ENCODE measurements around the gene SAFB.

DNA sequence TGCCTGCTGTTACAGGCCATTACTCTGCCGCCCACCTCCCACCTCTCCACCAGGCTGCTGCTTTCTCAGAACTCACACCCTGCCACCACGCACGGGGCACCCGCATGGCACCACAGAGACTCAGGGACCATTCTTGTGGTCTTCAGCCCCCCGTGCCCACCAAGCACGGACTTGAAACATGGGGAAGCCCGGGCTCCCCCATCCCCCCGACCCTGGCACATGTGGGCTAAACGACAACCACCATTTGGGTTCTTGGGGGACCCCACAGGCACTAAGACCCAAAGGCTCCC, 32.1 kb upstream of the SAFB start:
- TF ChIP-seq, protein P1, sequence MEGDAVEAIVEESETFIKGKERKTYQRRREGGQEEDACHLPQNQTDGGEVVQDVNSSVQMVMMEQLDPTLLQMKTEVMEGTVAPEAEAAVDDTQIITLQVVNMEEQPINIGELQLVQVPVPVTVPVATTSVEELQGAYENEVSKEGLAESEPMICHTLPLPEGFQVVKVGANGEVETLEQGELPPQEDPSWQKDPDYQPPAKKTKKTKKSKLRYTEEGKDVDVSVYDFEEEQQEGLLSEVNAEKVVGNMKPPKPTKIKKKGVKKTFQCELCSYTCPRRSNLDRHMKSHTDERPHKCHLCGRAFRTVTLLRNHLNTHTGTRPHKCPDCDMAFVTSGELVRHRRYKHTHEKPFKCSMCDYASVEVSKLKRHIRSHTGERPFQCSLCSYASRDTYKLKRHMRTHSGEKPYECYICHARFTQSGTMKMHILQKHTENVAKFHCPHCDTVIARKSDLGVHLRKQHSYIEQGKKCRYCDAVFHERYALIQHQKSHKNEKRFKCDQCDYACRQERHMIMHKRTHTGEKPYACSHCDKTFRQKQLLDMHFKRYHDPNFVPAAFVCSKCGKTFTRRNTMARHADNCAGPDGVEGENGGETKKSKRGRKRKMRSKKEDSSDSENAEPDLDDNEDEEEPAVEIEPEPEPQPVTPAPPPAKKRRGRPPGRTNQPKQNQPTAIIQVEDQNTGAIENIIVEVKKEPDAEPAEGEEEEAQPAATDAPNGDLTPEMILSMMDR (IDR thresholded peaks at IDR 0.05), result no peak
- TF ChIP-seq POLR2A (IDR thresholded peaks at IDR 0.05), result no peak

Data from gastroesophageal sphincter (tissue), 3 donors.